Activated CD4-positive, alpha-beta T cell treated with anti-CD3 and anti-CD28 coated beads, Interleukin-10, Interleukin-2, amounts not matched to agents 100 ng/mL and 50 ng/mL, durations not matched to agents 16 hours and 8 hours (primary cell): Measurements from ENCODE around the gene CWC27.

Source experiments
- DNase-seq: peaks from one replicate; pipeline ENCODE4 v3.0.0-alpha.2; 2020

The CWC27 gene

DNA sequence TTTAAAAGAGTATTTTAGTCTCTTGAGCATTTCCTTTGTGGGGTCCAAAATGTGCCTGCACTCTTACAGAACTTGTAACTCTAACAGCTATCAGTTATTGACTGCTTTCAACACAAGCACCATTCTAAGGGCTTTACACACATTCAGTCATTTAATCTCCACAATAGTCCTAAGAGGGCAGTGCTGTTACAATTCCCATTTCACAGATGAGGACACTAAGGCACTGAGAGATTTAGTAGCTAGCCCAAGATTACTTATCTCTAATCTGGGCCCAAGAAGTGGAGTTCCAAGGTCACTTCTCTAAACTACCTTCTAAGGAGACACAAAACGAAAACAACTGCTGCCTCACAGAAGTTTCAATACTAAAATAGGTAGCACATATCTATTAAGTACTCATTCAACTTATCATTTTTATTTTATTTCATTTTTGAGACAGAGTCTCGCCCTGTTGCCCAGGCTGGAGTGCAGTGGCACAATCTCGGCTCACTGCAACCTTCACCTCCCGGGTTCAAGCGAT is 275.2 kb downstream of the CWC27 start:
- no peak for DNase-seq

GRCh38 chr5:65047225-65047624 is 278.5 kb downstream of the CWC27 start:
- DNase-seq: no peak

GRCh38 chr5:65047948-65048690 is 279.4 kb downstream of the CWC27 start:
- no peak for DNase-seq

- no peak for DNase-seq
Observed at GRCh38 chr5:65050140-65050539, 281.4 kb downstream of the CWC27 start.

GRCh38 chr5:65050826-65051498 is 282.2 kb downstream of the CWC27 start:
- DNase-seq: no peak

DNA sequence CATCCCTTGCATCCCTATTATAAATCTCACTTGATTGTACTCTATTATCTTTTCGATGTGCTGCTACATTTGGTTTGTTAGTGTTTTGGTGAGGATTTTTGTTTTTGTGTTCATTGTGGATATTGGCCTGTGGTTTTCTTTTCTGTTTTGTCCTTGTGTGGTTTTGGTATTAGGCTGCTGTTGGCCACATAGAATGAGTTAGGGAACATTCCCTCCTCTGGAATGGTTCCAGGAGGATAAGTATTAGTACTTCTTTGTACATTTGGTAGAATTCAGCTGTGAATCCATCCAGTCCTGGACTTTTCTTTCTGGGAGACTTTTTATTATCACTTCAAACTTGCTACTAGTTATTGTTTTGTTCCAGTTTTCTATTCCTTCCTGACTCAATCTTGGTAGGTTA is 287.2 kb downstream of the CWC27 start:
- DNase-seq: no peak

GRCh38 chr5:65059681-65060598 is 291.2 kb downstream of the CWC27 start:
- DNase-seq: no peak

GRCh38 chr5:65061250-65061973 is 292.7 kb downstream of the CWC27 start:
- no peak for DNase-seq

- no peak for DNase-seq
Observed at GRCh38 chr5:65061974-65062353, 293.2 kb downstream of the CWC27 start.

DNA sequence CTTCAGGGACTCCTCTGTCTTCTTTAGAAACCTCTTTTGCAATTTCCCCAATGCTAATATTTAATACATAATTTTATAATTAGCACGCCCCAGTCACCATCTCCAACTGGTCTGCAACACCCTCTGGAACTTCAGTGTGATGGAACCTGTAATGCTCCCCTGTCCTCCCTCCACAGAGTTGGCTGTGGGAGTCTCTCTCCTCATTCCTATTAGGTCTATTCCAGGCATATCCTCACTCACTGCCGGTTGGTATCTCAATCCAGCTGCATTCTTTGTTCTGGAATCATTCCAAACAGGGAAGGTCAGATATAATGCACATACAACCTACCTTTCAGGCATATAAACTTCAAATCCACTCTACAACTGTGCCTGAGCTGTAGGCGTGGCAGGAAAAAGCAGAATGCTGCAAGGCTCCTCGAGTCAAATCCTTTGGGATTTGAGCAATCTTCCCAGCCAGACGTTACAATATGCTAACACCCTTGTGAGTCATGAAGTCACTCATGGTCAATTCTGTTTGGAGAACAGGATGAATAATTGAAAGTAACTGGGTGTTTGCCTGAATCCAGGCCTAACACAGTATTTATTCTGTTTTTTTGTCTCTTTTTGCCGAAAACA is 293.8 kb downstream of the CWC27 start:
- no peak for DNase-seq

DNA sequence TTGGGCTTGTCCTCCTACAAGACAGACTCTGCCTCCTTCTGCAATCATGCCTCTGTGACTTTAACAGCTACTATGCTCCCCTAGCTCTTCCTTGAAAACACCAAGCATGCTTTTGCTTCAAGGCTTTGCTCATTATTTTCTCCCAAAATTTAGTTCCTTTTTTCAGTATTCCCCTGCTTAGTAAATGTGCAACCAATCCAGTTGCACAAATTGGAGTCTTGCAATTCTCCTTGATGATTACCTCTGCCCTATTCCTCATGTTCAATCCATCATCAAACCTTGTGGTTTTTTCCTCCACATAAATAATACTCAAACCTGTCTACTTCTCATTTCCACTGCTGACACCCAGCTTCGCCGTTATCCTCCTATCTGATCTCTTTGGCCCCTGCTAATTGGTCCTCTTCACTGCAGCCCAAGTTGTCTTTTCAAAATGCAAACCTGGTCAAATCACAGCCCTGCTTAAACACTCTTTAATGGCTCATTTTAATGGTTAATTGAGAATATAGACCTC is 296.3 kb downstream of the CWC27 start:
- DNase-seq: no peak

GRCh38 chr5:65066387-65067146 is 297.8 kb downstream of the CWC27 start:
- DNase-seq: no peak

- no peak for DNase-seq
Observed at GRCh38 chr5:65067147-65067506, 298.4 kb downstream of the CWC27 start.
